ENCODE measurements around the gene RHCE. TPM values are rescaled to one million over a fixed set of nuclear protein-coding genes. Genes with fewer than 3 reads are reported as not detected.
"Not testable (repeated sequence)": the region's sequence is repeated elsewhere in the genome, so short reads cannot be mapped to it uniquely, and the experiment has no call there.

Gene RHCE
- total RNA-seq, 4 donors from 2014 or later: not detected

- WGBS, 2 donors (ENCODE audit: low coverage in 1 of 2): 86 to 100% methylated on average over 1 of the region's 1 CpG
- DNase-seq: no peak
- H3K36me3 ChIP-seq: peaks cover 0 to 30% (median 6%) of the 10 kb centered on the region in 4 donors
- H3K4me3 ChIP-seq: no peak overlapping the region
- no peaks in the 10 kb centered on the region for H3K9me3 ChIP-seq
- H3K27ac ChIP-seq: no peak overlapping the region
- H3K27me3 ChIP-seq: no peaks in the 10 kb centered on the region
- in situ Hi-C loops (cut with MboI; ENCODE audit: low pct_ligation_motif_present in 1 of 4, low pct_unique_long_range_greater_than_20kb in 1 of 4, low sequenced_read_pairs in 3 of 4) (loop anchor here in 1 of 4 donors (10.0 kb wide), 1 partner anchor 88 kb away; no protein-coding TSS in a partner anchor), intact Hi-C loops (cut with DNase I; ENCODE audit: low total_unique reads) (no loop called here)
- no peak for TF ChIP-seq POLR2A (IDR thresholded peaks at IDR 0.05)
- TF ChIP-seq CTCF (IDR thresholded peaks at IDR 0.05): no peak
- no peak for TF ChIP-seq EP300 (IDR thresholded peaks at IDR 0.05; ENCODE audit: low read depth)
- no peak for TF ChIP-seq POLR2AphosphoS5 (IDR thresholded peaks at IDR 0.05)
- H3K4me1 ChIP-seq: peaks cover 10 to 22% (median 16%) of the 10 kb centered on the region in 4 donors
Measured at GRCh38 chr1:25342846-25343245, 77.8 kb downstream of the RHCE start.

- WGBS, 2 donors (ENCODE audit: low coverage in 1 of 2): 87 to 100% methylated on average over 2 to 6 of the region's 6 CpGs
- in situ Hi-C loops (cut with MboI; ENCODE audit: low pct_ligation_motif_present in 1 of 4, low pct_unique_long_range_greater_than_20kb in 1 of 4, low sequenced_read_pairs in 3 of 4): loop anchor here in 1 of 4 donors (10.0 kb wide), 1 partner anchor 87 kb away; no protein-coding TSS in a partner anchor
Measured at GRCh38 chr1:25341746-25342145, 78.9 kb downstream of the RHCE start.

GRCh38 chr1:25338986-25339385 is 81.6 kb downstream of the RHCE start:
- Histone ChIP-seq H3K4me3 (peak overlapping the region; percentile 67 to 93 (median 85)), H3K4me1 (peaks cover 10 to 22% (median 16%) of the 10 kb centered on the region in 4 donors), H3K27ac (peak overlapping the region; percentile 96 to 100 (median 98)), H3K9me3 (no peaks in the 10 kb centered on the region), H3K36me3 (peaks cover 0 to 15% (median 2%) of the 10 kb centered on the region in 4 donors), H3K27me3 (no peaks in the 10 kb centered on the region)
- TF ChIP-seq CTCF (IDR thresholded peaks at IDR 0.05) (no peak), POLR2AphosphoS5 (IDR thresholded peaks at IDR 0.05) (no peak), POLR2A (IDR thresholded peaks at IDR 0.05) (no peak)
- no peak for DNase-seq
- WGBS, 2 donors (ENCODE audit: low coverage in 1 of 2): 0% methylated on average over 6 of the region's 6 CpGs
- in situ Hi-C loops (cut with MboI; ENCODE audit: low pct_ligation_motif_present in 1 of 4, low pct_unique_long_range_greater_than_20kb in 1 of 4, low sequenced_read_pairs in 3 of 4) (no loop called here), intact Hi-C loops (cut with DNase I; ENCODE audit: low total_unique reads) (no loop called here)

More at GRCh38 chr1:25341746-25342145, 78.9 kb downstream of the RHCE start:
- no peak overlapping the region for H3K27ac ChIP-seq
- DNase-seq: no peak
- intact Hi-C loops (cut with DNase I; ENCODE audit: low total_unique reads): no loop called here
- H3K36me3 ChIP-seq: peaks cover 0 to 22% (median 6%) of the 10 kb centered on the region in 4 donors
- no peak overlapping the region for H3K4me3 ChIP-seq
- no peaks in the 10 kb centered on the region for H3K9me3 ChIP-seq
- no peaks in the 10 kb centered on the region for H3K27me3 ChIP-seq
- H3K4me1 ChIP-seq: peaks cover 10 to 22% (median 16%) of the 10 kb centered on the region in 4 donors
- no peak for TF ChIP-seq CTCF (IDR thresholded peaks at IDR 0.05)
- no peak for TF ChIP-seq POLR2A (IDR thresholded peaks at IDR 0.05)
- no peak for TF ChIP-seq EP300 (IDR thresholded peaks at IDR 0.05; ENCODE audit: low read depth)
- no peak for TF ChIP-seq POLR2AphosphoS5 (IDR thresholded peaks at IDR 0.05)

GRCh38 chr1:25338188-25338981 is 82.2 kb downstream of the RHCE start, which contains the start of gene TMEM50A:
TMEM50A (plus strand) TSS chr1:25338334; CDS start chr1:25340487, 2,153 bp downstream.
- no peaks in the 10 kb centered on the region for H3K9me3 ChIP-seq
- H3K36me3 ChIP-seq: peaks cover 0 to 13% (median 2%) of the 10 kb centered on the region in 4 donors
- TF ChIP-seq POLR2A (IDR thresholded peaks at IDR 0.05) (peak; percentile 90), CTCF (IDR thresholded peaks at IDR 0.05) (peak in 1 of 5 experiments; percentile 6), EP300 (IDR thresholded peaks at IDR 0.05; ENCODE audit: low read depth) (no peak), POLR2AphosphoS5 (IDR thresholded peaks at IDR 0.05) (peak; percentile 93 to 94 (median 93))
- intact Hi-C loops (cut with DNase I; ENCODE audit: low total_unique reads): no loop called here
- DNase-seq: peak; percentile 93
- H3K27ac ChIP-seq: peak within 1 kb of the TSS; percentile 96 to 100 (median 98)
- in situ Hi-C loops (cut with MboI; ENCODE audit: low pct_ligation_motif_present in 1 of 4, low pct_unique_long_range_greater_than_20kb in 1 of 4, low sequenced_read_pairs in 3 of 4): no loop called here
- H3K4me3 ChIP-seq: peak within 1 kb of the TSS; percentile 67 to 93 (median 85)
- WGBS, 2 donors (ENCODE audit: low coverage in 1 of 2): 0 to 1% methylated on average over 1 to 42 of the region's 75 CpGs
- peaks cover 10 to 22% (median 16%) of the 10 kb centered on the region in 4 donors for H3K4me1 ChIP-seq
- no peaks in the 10 kb centered on the region for H3K27me3 ChIP-seq

GRCh38 chr1:25337483-25338187 is 83.0 kb downstream of the RHCE start:
- H3K9me3 ChIP-seq; intact Hi-C loops (cut with DNase I; ENCODE audit: low total_unique reads); H3K36me3 ChIP-seq; in situ Hi-C loops (cut with MboI; ENCODE audit: low pct_ligation_motif_present in 1 of 4, low pct_unique_long_range_greater_than_20kb in 1 of 4, low sequenced_read_pairs in 3 of 4); H3K27me3 ChIP-seq: not testable (repeated sequence)
- Histone ChIP-seq H3K4me3 (peak overlapping the region; percentile 67 to 93 (median 84)), H3K4me1 (peaks cover 10 to 22% (median 16%) of the 10 kb centered on the region in 4 donors), H3K27ac (peak overlapping the region; percentile 96 to 100 (median 98))
- 4% methylated on average over 8 of the region's 39 CpGs; no CpG with 5 or more reads in 1 of the 2 donors for WGBS, 2 donors (ENCODE audit: low coverage in 1 of 2)
- peak; percentile 13 for DNase-seq

GRCh38 chr1:25336922-25337354 is 83.7 kb downstream of the RHCE start:
- in situ Hi-C loops (cut with MboI; ENCODE audit: low pct_ligation_motif_present in 1 of 4, low pct_unique_long_range_greater_than_20kb in 1 of 4, low sequenced_read_pairs in 3 of 4); H3K9me3 ChIP-seq; intact Hi-C loops (cut with DNase I; ENCODE audit: low total_unique reads); H3K36me3 ChIP-seq; H3K27me3 ChIP-seq: not testable (repeated sequence)
- Histone ChIP-seq H3K27ac (peak overlapping the region; percentile 51 to 98 (median 56)), H3K4me1 (peaks cover 10 to 22% (median 16%) of the 10 kb centered on the region in 4 donors), H3K4me3 (peak overlapping the region; percentile 45 to 61 (median 54))
- 0% methylated on average over 13 of the region's 29 CpGs; no CpG with 5 or more reads in 1 of the 2 donors for WGBS, 2 donors (ENCODE audit: low coverage in 1 of 2)
- peak; percentile 52 for DNase-seq
